Lung (tissue), 12 donors: ENCODE measurements around the gene ITFG2. TPM values are rescaled to one million over a fixed set of nuclear protein-coding genes. Genes with fewer than 3 reads are reported as not detected.

ENCODE experiments used
- ATAC-seq: fragments of 200-7000 bp; cut with Tn5 transposase; one replicate; pipeline ENCODE4 v1.9.1; 2020; ENCODE audit warnings: moderate number of reproducible peaks; ENCODE audit not compliant: insufficient read depth, low FRiP score
- DNase-seq, 3 donors: peaks; one replicate each; pipeline ENCODE4 v3.0.0-alpha.2; 2013 to 2017
- H3K27ac ChIP-seq, 2 donors: one replicate each; pipeline ENCODE4 v1.5.1; 2013; ENCODE audit warnings: mild to moderate bottlenecking in 2 of 2, moderate library complexity in 2 of 2, control low read depth in 1 of 2, inconsistent platforms in 1 of 2, low read depth in 1 of 2, low read length in 1 of 2
- H3K27me3 ChIP-seq, 3 donors: one replicate each; pipeline ENCODE4 v1.5.1; 2013; ENCODE audit warnings: low read length in 2 of 3; ENCODE audit not compliant: control insufficient read depth in 3 of 3, insufficient read depth in 3 of 3
- H3K36me3 ChIP-seq, 4 donors: one replicate each; pipeline ENCODE4 v1.5.1; 2013; ENCODE audit warnings: low read length in 4 of 4, mild to moderate bottlenecking in 1 of 4, moderate library complexity in 1 of 4; ENCODE audit not compliant: control insufficient read depth in 4 of 4, insufficient read depth in 4 of 4
- H3K4me1 ChIP-seq, 5 donors: one replicate each; pipeline ENCODE4 v1.5.1; 2013; ENCODE audit warnings: low read length in 5 of 5, mild to moderate bottlenecking in 2 of 5, moderate library complexity in 1 of 5; ENCODE audit not compliant: control insufficient read depth in 5 of 5, insufficient read depth in 5 of 5
- H3K4me3 ChIP-seq: one replicate; pipeline ENCODE4 v1.5.1; 2013; ENCODE audit warnings: mild to moderate bottlenecking, control low read depth, moderate library complexity
- H3K9ac ChIP-seq, 2 donors: one replicate each; pipeline ENCODE4 v1.5.1; 2013; ENCODE audit warnings: low read length in 2 of 2, control low read depth in 1 of 2; ENCODE audit not compliant: insufficient read depth in 1 of 2
- H3K9me3 ChIP-seq, 4 donors: one replicate each; pipeline ENCODE4 v1.5.1; 2013; ENCODE audit warnings: low read length in 3 of 4, mild to moderate bottlenecking in 1 of 4, moderate library complexity in 1 of 4; ENCODE audit not compliant: control insufficient read depth in 4 of 4, insufficient read depth in 3 of 4
- CTCF ChIP-seq: IDR thresholded peaks from 2 replicates; pipeline ENCODE4 v1.5.1; 2012; ENCODE audit warnings: mild to moderate bottlenecking; ENCODE audit errors: control extremely low read depth, extremely low read depth
- WGBS, 2 donors: extraction: QIAGEN DNeasy Blood & Tissue Kit; methylation state at CpG; one replicate each; pipeline ENCODE4 v1.1.7; 2013; 5-methylcytosine and 5-hydroxymethylcytosine counted together
- polyA plus RNA-seq, 2 donors: library from polyadenylated mRNA; stranded (reverse); fragments of 200-250 nt; gene quantifications; one replicate each; pipeline ENCODE4 v1.2.1, GENCODE V29; 2013
- total RNA-seq, 2 donors: library from RNA; depleted of rRNA in 1 of 2; stranded (reverse); fragments of >200 nt in 1 of 2; gene quantifications; one replicate each; pipeline ENCODE4 v1.2.1, GENCODE V29; 2014 to 2021
- donor health status: control.
- donor health status: control.
- donor health status: Bipolar disorder and iron deficiency.
- donor health status: healthy.
- donor health status: DM: yes; HTN: yes; CAD: no.

The ITFG2 gene
- total and polyA plus RNA-seq, 4 donors, result 22.6 to 43.0 (median 32.7) TPM

GRCh38 chr12:2834581-2835491, 22.4 kb downstream of the ITFG2 start, which contains the start of gene NRIP2:
Gene NRIP2, minus strand, starts transcription at chr12:2835035. Its CDS starts 52 bp downstream, at chr12:2834983.
- H3K27me3 ChIP-seq, result no peaks in the 10 kb centered on the region
- WGBS, 2 donors, result 17 to 31% methylated on average over 32 of the region's 32 CpGs
- H3K4me1 ChIP-seq, result peaks cover 0 to 20% (median 8%) of the 10 kb centered on the region in 5 donors
- H3K4me3 ChIP-seq, result no peak within 1 kb of the TSS
- H3K9ac ChIP-seq, result peak within 1 kb of the TSS in 1 of 2 donors; percentile 1
- no peak within 1 kb of the TSS for H3K27ac ChIP-seq
- DNase-seq (peak; percentile 95 to 97 (median 96)), ATAC-seq (no peak)
- no peaks in the 10 kb centered on the region for H3K9me3 ChIP-seq
- TF ChIP-seq CTCF, result no peak
- H3K36me3 ChIP-seq, result peaks cover 0 to 9% (median 2%) of the 10 kb centered on the region in 4 donors

GRCh38 chr12:2835691-2836403, 23.4 kb downstream of the ITFG2 start:
- no peak for DNase-seq
- H3K27me3 ChIP-seq, result no peaks in the 10 kb centered on the region
- no peak for ATAC-seq
- H3K4me1 ChIP-seq, result peaks cover 0 to 20% (median 8%) of the 10 kb centered on the region in 5 donors
- WGBS, 2 donors, result 68 to 70% methylated on average over 4 of the region's 4 CpGs
- no peaks in the 10 kb centered on the region for H3K9me3 ChIP-seq
- no peak for TF ChIP-seq CTCF
- H3K36me3 ChIP-seq, result peaks cover 0 to 6% (median 2%) of the 10 kb centered on the region in 4 donors
- H3K27ac ChIP-seq, result no peak overlapping the region
- H3K9ac ChIP-seq, result no peak overlapping the region
- no peak overlapping the region for H3K4me3 ChIP-seq

GRCh38 chr12:2836574-2836973, 24.1 kb downstream of the ITFG2 start:
- TF ChIP-seq CTCF, result no peak

More at GRCh38 chr12:2836574-2836973, 24.1 kb downstream of the ITFG2 start:
- peaks cover 0 to 20% (median 8%) of the 10 kb centered on the region in 5 donors for H3K4me1 ChIP-seq
- H3K4me3 ChIP-seq, result no peak overlapping the region
- WGBS, 2 donors, result 52 to 71% methylated on average over 8 of the region's 8 CpGs
- H3K9me3 ChIP-seq, result no peaks in the 10 kb centered on the region
- no peak overlapping the region for H3K27ac ChIP-seq
- no peaks in the 10 kb centered on the region for H3K27me3 ChIP-seq
- ATAC-seq, result no peak
- no peak overlapping the region for H3K9ac ChIP-seq
- no peak for DNase-seq
- peaks cover 0 to 8% (median 2%) of the 10 kb centered on the region in 4 donors for H3K36me3 ChIP-seq
